Measurements from ENCODE around the gene POLR2M. TPM values are rescaled to one million over a fixed set of nuclear protein-coding genes. Genes with fewer than 3 reads are reported as not detected.

The POLR2M gene
- total RNA-seq, 2 experiments from 2014 or later, result 76.1 to 87.2 TPM

DNA sequence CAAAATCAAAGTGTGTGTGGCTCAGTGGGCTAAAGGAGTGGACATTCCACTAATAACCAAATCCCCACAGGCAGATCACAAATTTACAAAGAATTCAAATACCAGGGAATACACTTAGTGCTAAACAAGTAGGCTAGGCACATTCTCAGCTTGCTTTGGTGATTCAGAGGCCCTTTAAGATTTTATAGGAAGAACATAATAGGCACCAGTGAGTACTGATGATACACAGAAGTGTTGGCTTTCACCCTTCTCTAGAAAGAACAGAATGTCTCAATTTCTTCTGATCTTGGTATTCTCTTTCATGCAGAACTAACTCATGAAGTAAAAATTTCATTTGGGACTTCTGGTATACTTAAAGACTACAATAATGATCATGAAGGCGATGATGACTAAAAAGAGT lies 55.0 kb downstream of the POLR2M start:
- H3K4me3 Mint-ChIP-seq, result no peak overlapping the region
- H3K36me3 Mint-ChIP-seq (ENCODE audit: low read depth), result no peaks in the 10 kb centered on the region
- no peaks in the 10 kb centered on the region for H3K4me1 Mint-ChIP-seq
- DNase-seq (no peak), ATAC-seq (no peak)
- no peaks in the 10 kb centered on the region for H3K27me3 Mint-ChIP-seq
- intact Hi-C loops (cut with DNase I, micrococcal nuclease), result no loop called here
- no peaks in the 10 kb centered on the region for H3K9me3 Mint-ChIP-seq (ENCODE audit: low read depth)
- POLR2A ChIA-PET, result no interaction called here
- CTCF ChIA-PET, result interaction anchor here (0.5 to 1.4 kb wide), 4 partner anchors 23 to 104 kb away, joined by 3 to 4 read pairs (median 3); no protein-coding TSS in a partner anchor
- no peak overlapping the region for H3K27ac Mint-ChIP-seq

DNA sequence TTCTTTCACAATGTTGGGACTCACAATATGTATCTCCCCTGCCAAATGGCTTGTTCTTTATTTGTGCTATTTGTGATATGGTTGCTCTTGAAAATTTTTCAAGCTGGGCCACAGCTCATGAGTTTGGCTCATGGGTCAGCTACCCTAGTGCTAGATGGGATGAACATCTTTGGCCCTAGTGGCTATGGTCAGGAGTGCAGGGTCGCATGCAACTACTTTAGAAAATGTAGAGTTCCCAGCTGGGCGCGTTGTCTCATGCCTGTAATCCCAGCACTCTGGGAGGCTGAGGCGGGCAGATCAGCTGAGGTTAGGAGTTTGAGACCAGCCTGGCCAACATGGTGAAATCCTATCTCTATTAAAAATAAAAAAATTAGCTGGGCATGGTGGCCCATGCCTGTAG lies 55.8 kb downstream of the POLR2M start:
- DNase-seq (no peak), ATAC-seq (no peak)
- Mint-ChIP-seq H3K36me3 (ENCODE audit: low read depth) (no peaks in the 10 kb centered on the region), H3K4me1 (no peaks in the 10 kb centered on the region), H3K27ac (no peak overlapping the region), H3K9me3 (ENCODE audit: low read depth) (no peaks in the 10 kb centered on the region), H3K27me3 (no peaks in the 10 kb centered on the region), H3K4me3 (no peak overlapping the region)
- POLR2A ChIA-PET, result interaction anchor here (0.7 kb wide), 1 partner anchor 33 kb away, joined by 3 read pairs; no protein-coding TSS in a partner anchor
- intact Hi-C loops (cut with DNase I, micrococcal nuclease), result no loop called here
- CTCF ChIA-PET, result interaction anchor here (1.0 to 1.4 kb wide), 3 partner anchors 24 to 99 kb away, joined by 3 to 4 read pairs (median 3); no protein-coding TSS in a partner anchor

DNA sequence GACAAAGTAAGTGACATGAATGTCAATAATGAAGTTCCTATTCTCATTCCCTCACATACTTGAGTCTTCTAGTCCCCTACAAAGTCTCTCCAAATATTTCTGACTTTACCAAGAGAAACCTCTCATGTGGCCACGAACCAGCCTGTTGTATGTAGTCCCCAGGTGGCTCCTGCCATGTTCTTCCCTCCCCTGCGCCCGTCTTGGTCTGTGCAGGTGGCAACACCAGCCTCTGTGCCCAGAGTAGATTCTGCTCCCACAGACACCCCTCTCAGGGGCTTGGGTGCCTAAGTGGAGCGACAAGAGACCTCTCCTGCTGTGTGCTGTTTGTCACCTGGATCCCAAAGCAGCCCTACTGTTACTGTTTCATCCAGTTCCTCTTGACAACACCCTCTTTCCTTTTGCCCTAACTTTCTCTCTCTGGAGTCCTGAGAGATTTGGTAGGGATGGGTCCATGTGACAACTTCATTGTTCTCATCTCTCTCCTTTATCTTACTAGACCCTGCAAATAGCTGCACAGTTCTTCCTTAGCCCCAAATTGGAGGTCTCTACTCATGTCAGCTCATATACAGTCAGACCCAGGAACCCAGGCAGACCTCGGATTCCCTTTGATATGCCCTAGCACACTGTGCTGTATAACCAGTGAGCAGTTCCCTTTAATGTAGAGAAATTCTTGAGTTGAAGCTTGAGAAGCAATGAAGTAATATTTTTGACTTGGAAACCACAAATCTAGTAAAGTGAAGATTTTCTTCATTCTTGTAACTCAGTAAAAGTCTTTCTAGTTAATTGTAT lies 56.9 kb downstream of the POLR2M start:
- H3K27ac Mint-ChIP-seq, result no peak overlapping the region
- H3K4me1 Mint-ChIP-seq, result peaks cover 2% of the 10 kb centered on the region
- no peaks in the 10 kb centered on the region for H3K27me3 Mint-ChIP-seq
- no peak for DNase-seq
- no peak overlapping the region for H3K4me3 Mint-ChIP-seq
- ChIA-PET CTCF (interaction anchor here (1.4 kb wide), 1 partner anchor 25 kb away, joined by 3 read pairs; no protein-coding TSS in a partner anchor), POLR2A (interaction anchor here (0.7 kb wide), 1 partner anchor 34 kb away, joined by 3 read pairs; no protein-coding TSS in a partner anchor)
- no peaks in the 10 kb centered on the region for H3K9me3 Mint-ChIP-seq (ENCODE audit: low read depth)
- H3K36me3 Mint-ChIP-seq (ENCODE audit: low read depth), result no peaks in the 10 kb centered on the region
- intact Hi-C loops (cut with DNase I, micrococcal nuclease), result no loop called here
- no peak for ATAC-seq

Other genes starting within 250 kb of the POLR2M start
- under 1 TPM; 0.11 TPM for gene MYZAP, start 114.8 kb upstream of the POLR2M start, total RNA-seq